NCI-H226 (cell line): Measurements from ENCODE around the gene MARS1.

ENCODE experiments used
- DNase-seq: peaks from one replicate; pipeline ENCODE4 v3.0.0-alpha.2; 2015

MARS1 gene

DNA sequence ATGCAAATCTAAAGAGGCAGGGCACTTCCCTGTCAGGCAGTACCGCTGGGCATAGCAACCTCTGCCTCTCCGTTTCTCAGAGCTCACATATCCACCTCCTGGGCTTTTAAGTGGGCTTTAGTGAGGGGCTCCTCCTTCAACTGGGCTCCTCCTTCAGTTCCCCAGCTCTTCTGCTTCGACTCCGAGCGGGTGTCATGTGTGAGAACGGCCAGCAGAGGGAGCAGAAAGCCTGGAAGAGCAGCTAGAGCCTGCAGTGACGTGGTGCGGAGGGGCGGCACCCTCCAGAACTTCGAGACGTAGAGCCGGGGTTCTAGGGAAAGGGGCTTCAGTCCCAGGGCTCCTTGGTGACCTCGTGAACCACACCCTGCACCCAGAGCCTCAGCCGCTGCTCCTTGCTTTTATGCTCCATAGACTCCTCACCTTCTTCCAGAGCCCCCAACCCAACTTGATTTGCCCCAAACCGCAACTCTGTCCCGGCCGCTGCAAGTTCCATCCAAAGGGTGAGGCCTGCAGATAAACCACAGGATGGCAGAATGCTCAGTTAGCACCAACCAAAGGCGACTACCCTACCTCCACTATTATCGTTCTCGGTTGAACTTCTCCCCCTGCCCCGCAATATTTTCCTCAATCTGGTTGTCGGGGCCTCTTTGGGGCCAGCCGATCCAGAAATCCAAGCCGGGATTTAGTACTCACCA, 28.7 kb upstream of the MARS1 start:
- peak; percentile 91 for DNase-seq

DNA sequence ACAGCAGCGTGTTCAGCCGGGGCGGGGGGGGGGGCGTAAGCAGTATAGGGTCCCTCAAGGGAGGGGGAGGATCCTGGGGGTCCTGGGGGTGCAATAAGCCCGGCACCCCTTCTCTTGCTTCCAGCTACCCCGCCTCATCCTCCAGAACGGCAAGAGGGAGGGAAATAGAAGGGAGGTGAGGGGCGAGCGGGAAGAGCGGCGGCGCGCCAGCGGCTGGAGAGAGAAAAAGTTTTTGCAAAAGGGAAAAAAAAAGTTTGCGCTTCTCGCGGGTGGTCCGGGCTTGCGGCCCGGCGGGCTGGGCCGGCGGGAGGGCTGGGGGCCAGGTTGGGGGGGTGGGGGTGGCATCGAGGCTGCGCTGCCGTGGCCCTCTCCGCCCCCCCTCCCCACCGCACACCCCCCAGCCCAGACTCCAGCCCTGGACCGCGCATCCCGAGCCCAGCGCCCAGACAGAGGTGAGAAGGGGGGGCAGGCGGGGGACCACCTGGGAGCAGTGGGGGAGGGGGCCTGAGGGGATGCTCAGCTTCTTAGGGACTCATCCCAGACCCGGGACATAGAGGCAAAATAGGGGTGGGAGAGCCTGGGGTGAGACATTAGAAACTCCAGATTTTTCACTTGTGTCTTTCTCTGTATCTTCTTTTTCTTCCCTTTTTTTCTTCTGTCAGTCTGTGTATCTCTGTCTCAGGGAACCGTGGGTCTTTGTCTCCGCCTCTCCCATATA, 28.0 kb upstream of the MARS1 start, which contains the start of gene GLI1:
GLI1 (plus strand) TSS at position 36 of the 718 bp plus-strand sequence. CDS start 3,907 bp downstream, outside the sequence.
- no peak for DNase-seq

- DNase-seq, result no peak
Measured at GRCh38 chr12:57460468-57460784, 27.4 kb upstream of the MARS1 start.

GRCh38 chr12:57460841-57461275, 27.0 kb upstream of the MARS1 start:
- DNase-seq, result no peak

DNA sequence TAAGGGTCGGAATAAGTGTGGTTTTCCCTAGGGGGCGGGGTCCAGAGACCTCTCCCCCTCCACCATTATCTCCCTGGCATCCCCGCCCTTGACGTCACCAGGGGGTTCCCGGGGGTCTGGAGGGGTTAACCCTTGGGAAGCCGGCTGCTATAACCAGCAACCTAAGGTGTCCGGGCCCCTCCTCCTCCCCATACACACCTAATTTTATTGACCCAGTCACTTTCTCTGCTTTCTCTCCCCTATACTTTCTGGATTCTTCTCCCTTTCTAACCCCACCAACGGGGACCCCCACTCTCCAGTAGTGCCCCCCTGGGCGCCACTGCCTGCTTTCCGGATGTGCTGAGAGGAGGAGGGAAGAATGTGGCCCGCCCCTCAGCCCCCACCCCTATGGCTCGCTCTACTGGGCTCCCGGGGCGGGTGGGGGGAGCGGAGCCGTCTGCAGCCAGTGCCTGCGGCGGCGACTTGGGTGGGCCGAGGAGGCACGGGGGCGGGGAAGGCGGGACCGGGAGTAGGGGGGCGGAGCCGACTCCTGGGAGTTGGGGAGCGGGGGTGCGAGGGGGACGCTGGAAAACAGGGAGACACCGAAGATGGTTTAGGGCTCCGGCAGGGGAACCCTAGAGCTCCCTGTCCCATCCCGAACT, 26.5 kb upstream of the MARS1 start:
- DNase-seq, result peak; percentile 44

- DNase-seq, result peak; percentile 16
Measured at GRCh38 chr12:57461917-57462250, 26.0 kb upstream of the MARS1 start.

DNA sequence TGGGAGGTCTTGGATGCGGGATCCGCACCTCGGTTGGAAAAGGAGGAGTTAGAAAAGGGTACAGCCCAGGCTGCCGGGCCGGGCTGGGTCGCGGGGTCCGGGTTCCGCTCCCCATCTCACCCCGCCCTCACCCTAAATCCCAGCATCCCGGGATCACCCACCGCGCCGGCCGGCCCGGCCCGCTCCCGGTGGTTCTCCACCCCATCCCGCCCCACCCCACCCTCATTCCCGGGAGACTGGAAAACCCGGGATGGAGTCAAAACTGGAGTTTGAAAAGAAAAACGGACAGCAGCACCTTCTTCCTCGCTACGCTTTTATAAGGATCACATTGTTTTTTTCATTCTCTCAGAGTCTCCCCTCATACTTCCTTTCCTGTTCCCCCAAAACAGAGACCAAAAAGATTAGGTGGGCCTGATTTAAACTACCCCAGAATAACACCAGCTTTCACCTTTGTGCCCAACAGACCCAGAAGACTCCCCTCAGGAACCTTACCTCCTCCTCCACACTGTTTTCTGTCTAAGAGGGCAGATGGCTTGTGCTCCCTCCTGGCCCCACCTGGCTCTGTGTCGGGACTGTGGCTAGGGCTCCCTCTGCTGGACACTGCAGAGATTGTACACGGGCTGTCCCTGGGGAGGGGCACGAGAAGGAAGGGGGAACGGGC, 25.5 kb upstream of the MARS1 start:
- DNase-seq, result peak; percentile 91

DNA sequence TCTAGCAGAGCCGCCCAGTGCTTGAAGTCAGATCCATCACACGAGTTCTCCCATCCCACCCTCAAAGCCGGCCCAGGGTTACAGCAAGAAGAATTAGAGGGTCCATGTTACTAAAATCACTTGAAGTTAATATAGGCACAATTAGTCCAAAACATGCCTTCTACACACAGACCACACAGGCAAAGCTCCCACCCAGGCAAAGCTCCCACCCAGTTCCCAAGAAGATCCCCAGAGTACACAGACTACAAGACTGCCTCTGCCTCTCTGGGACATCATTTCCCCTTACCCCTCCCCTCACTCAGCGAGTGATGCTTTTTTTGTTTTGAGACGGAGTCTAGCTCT, 25.0 kb upstream of the MARS1 start:
- DNase-seq, result no peak

DNA sequence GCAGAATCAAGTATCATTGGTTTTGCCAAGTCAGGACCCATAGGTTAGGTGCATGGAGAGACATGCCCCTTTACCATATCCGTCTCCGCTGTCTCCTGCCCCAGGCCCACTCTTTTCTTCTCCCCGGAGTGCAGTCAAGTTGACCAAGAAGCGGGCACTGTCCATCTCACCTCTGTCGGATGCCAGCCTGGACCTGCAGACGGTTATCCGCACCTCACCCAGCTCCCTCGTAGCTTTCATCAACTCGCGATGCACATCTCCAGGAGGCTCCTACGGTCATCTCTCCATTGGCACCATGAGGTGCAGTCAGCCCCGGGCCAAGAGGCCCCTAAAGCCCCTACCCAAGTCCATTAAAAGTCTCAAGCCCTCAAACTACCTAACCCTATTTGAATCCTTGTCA, 23.3 kb upstream of the MARS1 start:
- DNase-seq, result no peak

- no peak for DNase-seq
Measured at GRCh38 chr12:57465030-57465746, 22.7 kb upstream of the MARS1 start.

- no peak for DNase-seq
Measured at GRCh38 chr12:57465747-57466505, 21.9 kb upstream of the MARS1 start.

- no peak for DNase-seq
Measured at GRCh38 chr12:57467212-57467874, 20.5 kb upstream of the MARS1 start.

DNA sequence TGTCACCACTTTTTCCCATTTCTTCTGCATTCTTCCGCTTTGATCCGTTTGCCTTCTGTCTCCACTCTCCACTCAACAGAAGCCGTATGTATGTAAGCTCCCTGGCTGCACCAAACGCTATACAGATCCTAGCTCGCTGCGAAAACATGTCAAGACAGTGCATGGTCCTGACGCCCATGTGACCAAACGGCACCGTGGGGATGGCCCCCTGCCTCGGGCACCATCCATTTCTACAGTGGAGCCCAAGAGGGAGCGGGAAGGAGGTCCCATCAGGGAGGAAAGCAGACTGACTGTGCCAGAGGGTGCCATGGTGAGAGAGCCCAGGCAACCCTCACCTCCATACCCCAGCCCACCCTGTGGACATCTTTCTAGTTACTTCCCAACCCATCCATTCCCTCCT, 20.0 kb upstream of the MARS1 start:
- DNase-seq, result no peak

GRCh38 chr12:57469296-57470164, 18.3 kb upstream of the MARS1 start:
- DNase-seq, result no peak

GRCh38 chr12:57470286-57470969, 17.4 kb upstream of the MARS1 start:
- no peak for DNase-seq

DNA sequence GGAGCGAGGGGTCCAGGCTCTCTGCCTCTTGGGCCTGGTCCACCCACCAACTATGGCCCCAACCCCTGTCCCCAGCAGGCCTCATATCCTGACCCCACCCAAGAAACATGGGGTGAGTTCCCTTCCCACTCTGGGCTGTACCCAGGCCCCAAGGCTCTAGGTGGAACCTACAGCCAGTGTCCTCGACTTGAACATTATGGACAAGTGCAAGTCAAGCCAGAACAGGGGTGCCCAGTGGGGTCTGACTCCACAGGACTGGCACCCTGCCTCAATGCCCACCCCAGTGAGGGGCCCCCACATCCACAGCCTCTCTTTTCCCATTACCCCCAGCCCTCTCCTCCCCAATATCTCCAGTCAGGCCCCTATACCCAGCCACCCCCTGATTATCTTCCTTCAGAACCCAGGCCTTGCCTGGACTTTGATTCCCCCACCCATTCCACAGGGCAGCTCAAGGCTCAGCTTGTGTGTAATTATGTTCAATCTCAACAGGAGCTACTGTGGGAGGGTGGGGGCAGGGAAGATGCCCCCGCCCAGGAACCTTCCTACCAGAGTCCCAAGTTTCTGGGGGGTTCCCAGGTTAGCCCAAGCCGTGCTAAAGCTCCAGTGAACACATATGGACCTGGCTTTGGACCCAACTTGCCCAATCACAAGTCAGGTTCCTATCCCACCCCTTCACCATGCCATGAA, 16.8 kb upstream of the MARS1 start:
- DNase-seq, result no peak

- DNase-seq, result no peak
Measured at GRCh38 chr12:57471661-57472060, 16.2 kb upstream of the MARS1 start.

DNA sequence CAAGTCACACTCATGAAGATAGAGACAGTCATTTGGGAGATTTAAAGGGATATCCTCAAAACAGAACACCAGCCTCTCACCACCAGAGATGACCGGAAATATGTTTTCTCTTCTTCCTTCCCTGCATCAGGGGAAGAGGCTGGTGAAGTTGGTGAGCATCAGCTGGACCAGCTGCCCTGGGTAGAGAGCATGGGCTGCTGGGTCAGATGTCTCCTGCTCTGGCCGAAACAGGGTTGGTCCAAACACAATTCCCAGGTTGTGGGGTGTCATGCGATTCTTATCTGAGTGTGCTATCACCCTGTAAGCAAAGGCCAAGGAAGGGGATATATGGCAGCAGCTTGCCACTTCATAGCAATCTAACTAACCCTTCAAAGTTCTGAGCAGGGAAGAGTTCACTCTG, 15.5 kb upstream of the MARS1 start:
- DNase-seq, result no peak

DNA sequence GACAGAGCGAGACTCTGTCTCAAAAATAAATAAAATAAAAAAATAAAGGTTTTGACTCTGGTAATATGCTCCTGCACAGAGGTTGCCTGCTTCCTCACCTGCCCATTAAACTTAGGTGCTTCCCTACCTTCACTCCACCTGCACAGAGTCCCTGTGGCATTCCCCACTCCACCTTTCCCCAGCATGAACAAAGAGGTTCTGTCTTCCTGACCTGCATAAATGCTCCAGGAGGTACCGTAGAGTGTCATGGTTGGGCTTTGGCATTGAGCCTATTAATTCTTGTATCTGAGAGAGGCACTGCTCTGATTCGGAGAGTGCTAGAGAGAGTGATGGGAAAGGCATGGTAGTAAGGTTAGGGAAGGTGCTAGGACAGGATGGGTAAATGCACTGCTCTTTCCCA, 14.5 kb upstream of the MARS1 start:
- no peak for DNase-seq

- no peak for DNase-seq
Measured at GRCh38 chr12:57473886-57474285, 14.0 kb upstream of the MARS1 start.
